Mesothelial cell of epicardium (in vitro differentiated cells): ENCODE measurements around the gene LYG1. TPM values are rescaled to one million over a fixed set of nuclear protein-coding genes. Genes with fewer than 3 reads are reported as not detected.

Source experiments
- DNase-seq, 2 experiments: peaks; one replicate each; pipeline ENCODE4 v3.0.0; 2021; ENCODE audit warnings: low spot score in 2 of 2; ENCODE audit not compliant: unreplicated experiment in 2 of 2
- H3K27ac Mint-ChIP-seq: 2 replicates; pipeline ENCODE4 v1.8.0; 2021; ENCODE audit warnings: mixed read lengths
- H3K27me3 Mint-ChIP-seq: 2 replicates; pipeline ENCODE4 v1.8.0; 2021; ENCODE audit warnings: low read depth, mixed read lengths
- H3K36me3 Mint-ChIP-seq: 2 replicates; pipeline ENCODE4 v1.8.0; 2021; ENCODE audit warnings: mixed read lengths
- H3K4me1 Mint-ChIP-seq: 2 replicates; pipeline ENCODE4 v1.8.0; 2021; ENCODE audit warnings: mixed read lengths
- H3K4me3 Mint-ChIP-seq: 2 replicates; pipeline ENCODE4 v1.8.0; 2021; ENCODE audit warnings: mild to moderate bottlenecking, moderate library complexity, mixed read lengths
- H3K9me3 Mint-ChIP-seq: 2 replicates; pipeline ENCODE4 v1.8.0; 2021; ENCODE audit warnings: mixed read lengths
- total RNA-seq: library from RNA; stranded (reverse); gene quantifications from 3 replicates; pipeline ENCODE4 v1.2.1, GENCODE V29; 2021
- TF ChIP-seq, protein P1 (sequence below): fragments of 200-600 bp; sonication (generic); IDR thresholded peaks from one replicate; pipeline ENCODE4 v1.5.0; 2021; ENCODE audit warnings: antibody characterized with exemption; ENCODE audit not compliant: unreplicated experiment

Gene LYG1
- total RNA-seq, 1 donor from 2014 or later, result 2.2 TPM

DNA sequence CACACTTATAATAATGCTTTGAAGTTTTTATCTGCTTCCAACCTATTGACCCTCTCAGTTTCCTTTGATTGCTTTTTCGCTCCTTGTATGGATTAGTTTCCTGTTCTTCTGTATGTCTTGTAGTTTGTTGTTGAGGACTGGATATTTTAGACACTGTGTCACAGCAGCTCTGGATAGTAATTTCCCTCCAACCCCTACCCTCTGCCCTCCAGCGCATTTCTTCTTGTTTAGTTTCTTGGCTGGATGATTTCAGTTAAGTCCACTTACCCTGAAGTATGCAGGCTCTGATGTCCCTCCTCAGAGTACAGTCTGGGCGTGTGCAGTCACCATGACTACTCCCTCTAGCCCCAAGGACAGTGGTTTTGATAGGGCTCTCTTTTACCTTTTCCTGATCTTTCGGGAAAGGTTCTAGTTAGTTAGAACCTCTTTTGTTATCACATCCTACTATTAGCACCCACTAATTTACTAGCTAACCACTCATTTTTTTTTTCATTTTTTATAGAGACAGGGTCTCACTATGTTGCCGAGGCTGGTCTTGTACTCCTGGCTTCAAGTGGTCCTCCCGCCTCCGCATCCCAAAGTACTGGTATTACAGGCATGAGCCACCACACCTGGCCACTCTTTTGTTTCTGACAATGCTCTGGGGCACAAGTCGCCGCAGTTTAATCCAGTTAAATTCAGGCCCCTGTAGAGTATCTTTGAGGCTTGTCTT lies 16.3 kb upstream of the LYG1 start:
- TF ChIP-seq, protein P1, sequence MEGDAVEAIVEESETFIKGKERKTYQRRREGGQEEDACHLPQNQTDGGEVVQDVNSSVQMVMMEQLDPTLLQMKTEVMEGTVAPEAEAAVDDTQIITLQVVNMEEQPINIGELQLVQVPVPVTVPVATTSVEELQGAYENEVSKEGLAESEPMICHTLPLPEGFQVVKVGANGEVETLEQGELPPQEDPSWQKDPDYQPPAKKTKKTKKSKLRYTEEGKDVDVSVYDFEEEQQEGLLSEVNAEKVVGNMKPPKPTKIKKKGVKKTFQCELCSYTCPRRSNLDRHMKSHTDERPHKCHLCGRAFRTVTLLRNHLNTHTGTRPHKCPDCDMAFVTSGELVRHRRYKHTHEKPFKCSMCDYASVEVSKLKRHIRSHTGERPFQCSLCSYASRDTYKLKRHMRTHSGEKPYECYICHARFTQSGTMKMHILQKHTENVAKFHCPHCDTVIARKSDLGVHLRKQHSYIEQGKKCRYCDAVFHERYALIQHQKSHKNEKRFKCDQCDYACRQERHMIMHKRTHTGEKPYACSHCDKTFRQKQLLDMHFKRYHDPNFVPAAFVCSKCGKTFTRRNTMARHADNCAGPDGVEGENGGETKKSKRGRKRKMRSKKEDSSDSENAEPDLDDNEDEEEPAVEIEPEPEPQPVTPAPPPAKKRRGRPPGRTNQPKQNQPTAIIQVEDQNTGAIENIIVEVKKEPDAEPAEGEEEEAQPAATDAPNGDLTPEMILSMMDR, result no peak
- Mint-ChIP-seq H3K27ac (no peak overlapping the region), H3K4me1 (no peaks in the 10 kb centered on the region), H3K36me3 (peaks cover 39% of the 10 kb centered on the region), H3K27me3 (no peaks in the 10 kb centered on the region), H3K4me3 (no peak overlapping the region), H3K9me3 (peaks cover 5% of the 10 kb centered on the region)
- no peak for DNase-seq

DNA sequence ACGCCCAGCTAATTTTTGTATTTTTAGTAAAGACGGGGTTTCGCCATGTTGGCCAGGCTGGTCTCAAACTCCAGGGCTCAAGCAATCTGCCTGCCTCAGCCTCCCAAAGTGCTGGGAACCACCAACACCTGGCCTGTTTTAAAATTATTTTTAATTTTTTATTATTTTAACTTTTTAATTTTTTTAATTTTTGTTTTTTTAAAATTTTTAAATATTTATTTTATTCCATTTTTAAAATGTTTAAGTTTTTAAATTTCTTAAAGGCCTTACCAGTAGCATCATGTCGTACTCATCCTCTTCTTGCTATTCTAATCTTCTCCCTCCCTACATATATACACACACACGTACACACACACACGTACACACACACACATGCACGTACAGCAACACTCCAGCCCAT lies 1.4 kb downstream of the LYG1 start:
- H3K4me1 Mint-ChIP-seq, result no peaks in the 10 kb centered on the region

DNA sequence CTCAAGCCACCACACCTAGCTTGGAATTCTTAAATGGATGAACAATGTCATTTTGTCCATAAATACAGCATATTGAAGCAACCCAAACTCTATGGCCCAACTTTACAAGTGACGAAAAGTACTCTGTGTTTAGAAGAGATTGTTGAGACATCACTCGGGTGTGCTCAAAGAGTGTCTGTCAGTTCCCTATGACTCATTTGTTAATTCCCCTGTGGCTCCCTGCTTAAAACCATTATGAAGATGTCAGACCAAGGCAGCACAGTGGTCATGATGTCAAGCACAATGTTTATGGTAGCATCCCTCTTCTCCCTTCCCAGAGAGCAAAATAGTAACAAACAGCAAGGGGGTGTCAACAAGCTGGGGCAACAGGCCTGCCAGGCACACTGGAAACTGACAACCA lies 3.0 kb downstream of the LYG1 start:
- Mint-ChIP-seq H3K27me3 (no peaks in the 10 kb centered on the region), H3K27ac (no peak overlapping the region), H3K36me3 (no peaks in the 10 kb centered on the region), H3K9me3 (peaks cover 4% of the 10 kb centered on the region), H3K4me1 (no peaks in the 10 kb centered on the region), H3K4me3 (no peak overlapping the region)
- TF ChIP-seq, protein P1, result no peak
- DNase-seq, result no peak

More for the DNA sequence above, 1.4 kb downstream of the LYG1 start:
- Mint-ChIP-seq H3K36me3 (peaks cover 2% of the 10 kb centered on the region), H3K4me3 (no peak overlapping the region), H3K9me3 (peaks cover 4% of the 10 kb centered on the region), H3K27me3 (no peaks in the 10 kb centered on the region), H3K27ac (no peak overlapping the region)
- TF ChIP-seq, protein P1, result no peak
- DNase-seq, result no peak

DNA sequence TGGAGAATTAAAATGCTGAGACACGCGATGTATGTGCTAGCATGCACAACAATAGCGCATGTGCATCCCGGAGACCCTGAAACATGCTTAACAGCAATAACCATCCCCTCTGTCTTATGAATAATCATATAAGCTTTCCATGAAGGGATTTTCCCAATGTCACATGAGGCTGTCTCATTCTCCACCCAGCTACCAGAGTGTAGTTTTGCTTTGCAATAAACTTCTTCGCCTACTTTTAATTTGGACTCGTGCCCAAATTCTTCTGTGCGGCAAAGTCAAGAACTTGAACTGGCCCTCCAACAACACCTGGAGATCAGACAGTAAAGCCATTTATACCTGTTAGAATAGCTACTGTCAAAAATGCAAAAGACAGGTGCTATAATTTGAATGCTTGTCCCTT lies 15.5 kb downstream of the LYG1 start:
- peaks cover 2% of the 10 kb centered on the region for H3K9me3 Mint-ChIP-seq
- no peak for DNase-seq
- H3K36me3 Mint-ChIP-seq, result peaks cover 8% of the 10 kb centered on the region
- H3K27ac Mint-ChIP-seq, result no peak overlapping the region
- TF ChIP-seq, protein P1, result no peak
- H3K4me1 Mint-ChIP-seq, result no peaks in the 10 kb centered on the region
- no peaks in the 10 kb centered on the region for H3K27me3 Mint-ChIP-seq
- no peak overlapping the region for H3K4me3 Mint-ChIP-seq

DNA sequence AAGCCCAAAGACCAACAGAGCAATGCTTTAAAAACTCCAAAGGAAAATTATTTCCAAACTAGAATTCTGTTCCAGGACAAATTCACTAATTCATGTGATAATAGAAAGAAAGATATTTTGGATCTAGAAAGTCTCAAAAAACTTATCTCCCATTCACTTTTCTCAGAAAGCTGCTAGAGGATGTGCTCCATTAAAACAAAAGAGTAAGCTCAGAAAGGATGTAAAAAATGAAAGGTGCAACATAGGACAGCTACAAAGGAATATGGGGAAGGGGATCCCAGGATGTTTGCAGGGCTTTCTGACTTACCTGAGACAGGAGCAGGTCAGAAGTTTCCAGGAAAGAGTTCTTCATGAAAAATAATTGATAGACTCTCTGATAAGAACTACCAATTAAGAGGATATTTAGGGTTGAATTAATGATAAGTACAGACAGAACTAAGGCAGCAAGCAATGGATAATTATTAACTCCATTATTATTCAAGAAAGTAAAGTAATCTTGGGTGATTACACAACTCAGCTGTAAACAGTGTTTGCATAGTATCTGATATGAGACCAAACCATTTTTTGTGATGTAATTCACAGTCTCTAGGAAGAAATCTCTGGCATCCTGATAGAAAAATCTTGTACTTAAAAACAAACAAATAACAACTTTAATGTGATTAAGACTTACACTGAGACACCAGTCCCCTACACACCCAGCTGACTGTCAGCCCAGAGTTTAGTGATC lies 20.9 kb downstream of the LYG1 start:
- Mint-ChIP-seq H3K9me3 (peaks cover 26% of the 10 kb centered on the region), H3K4me3 (no peak overlapping the region), H3K27me3 (no peaks in the 10 kb centered on the region), H3K36me3 (peaks cover 24% of the 10 kb centered on the region), H3K4me1 (no peaks in the 10 kb centered on the region), H3K27ac (no peak overlapping the region)
- TF ChIP-seq, protein P1, result no peak
- DNase-seq, result no peak
